GM21786 (cell line): Measurements from ENCODE around the gene IRF5.
"Not testable (repeated sequence)": the region's sequence is repeated elsewhere in the genome, so short reads cannot be mapped to it uniquely, and the experiment has no call there.

Experiments used
- ATAC-seq: cut with Tn5 transposase; IDR thresholded peaks from one replicate; pipeline ENCODE4 v1.9.1; 2021; ENCODE audit not compliant: unreplicated experiment

Gene IRF5

GRCh38 chr7:128954830-128955802 lies 17.4 kb downstream of the IRF5 start:
- ATAC-seq, result peak; percentile 73

GRCh38 chr7:128955981-128956380 lies 18.3 kb downstream of the IRF5 start:
- ATAC-seq, result no peak

- no peak for ATAC-seq
These were observed 21.6 kb downstream of the IRF5 start for GRCh38 chr7:128959296-128959695.

- no peak for ATAC-seq
These were observed 23.4 kb downstream of the IRF5 start for GRCh38 chr7:128961030-128961659.

- ATAC-seq, result no peak
These were observed 25.2 kb downstream of the IRF5 start for GRCh38 chr7:128962899-128963298.

- peak; percentile 86 for ATAC-seq
These were observed 25.6 kb downstream of the IRF5 start for GRCh38 chr7:128963327-128963757.

- no peak for ATAC-seq
These were observed 30.9 kb downstream of the IRF5 start for GRCh38 chr7:128968624-128969023.

- no peak for ATAC-seq
These were observed 36.7 kb downstream of the IRF5 start for GRCh38 chr7:128974241-128974934.

- ATAC-seq, result no peak
These were observed 44.4 kb downstream of the IRF5 start for GRCh38 chr7:128982105-128982504.

- ATAC-seq, result no peak
These were observed 47.9 kb downstream of the IRF5 start for GRCh38 chr7:128985660-128986059.

- ATAC-seq, result no peak
These were observed 48.9 kb downstream of the IRF5 start for GRCh38 chr7:128986609-128987008.

GRCh38 chr7:128988372-128988771 lies 50.6 kb downstream of the IRF5 start:
- no peak for ATAC-seq

GRCh38 chr7:128989961-128990360 lies 52.2 kb downstream of the IRF5 start:
- no peak for ATAC-seq

- ATAC-seq, result no peak
These were observed 55.7 kb downstream of the IRF5 start for GRCh38 chr7:128993419-128993818.

GRCh38 chr7:128994560-128994959 lies 56.8 kb downstream of the IRF5 start:
- not testable (repeated sequence) for ATAC-seq

GRCh38 chr7:128997181-128997580 lies 59.5 kb downstream of the IRF5 start:
- ATAC-seq, result no peak
